Hypothalamus (tissue), 51 donors: ENCODE results near the gene CCDC122.

Source experiments
- DNase-seq, 51 donors: peaks; one replicate each; lab custom pipeline; 2025; lab: John Stamatoyannopoulos, UW

CCDC122 gene

DNA sequence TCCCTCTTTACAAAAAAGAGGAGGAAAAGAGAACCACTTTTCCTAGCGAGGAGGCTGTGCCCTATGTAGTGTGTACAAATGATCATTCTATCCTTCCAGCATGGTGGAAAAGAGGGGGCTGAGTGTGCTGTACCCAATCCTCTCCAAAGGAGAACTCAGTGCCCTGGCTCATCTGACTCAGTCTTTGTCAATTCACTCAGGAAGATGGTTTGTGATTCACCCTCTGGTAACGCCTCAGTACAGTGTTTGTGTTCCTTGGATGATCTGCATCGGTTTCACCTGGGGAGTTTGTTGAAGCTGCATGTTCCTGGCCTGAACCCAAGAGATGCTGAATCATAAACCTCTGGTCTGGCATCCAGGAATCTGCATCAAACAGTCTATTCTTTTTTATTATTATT lies 74.5 kb downstream of the CCDC122 start:
- DNase-seq = peak in 15 of 51 donors; percentile 13 to 84 (median 24)

DNA sequence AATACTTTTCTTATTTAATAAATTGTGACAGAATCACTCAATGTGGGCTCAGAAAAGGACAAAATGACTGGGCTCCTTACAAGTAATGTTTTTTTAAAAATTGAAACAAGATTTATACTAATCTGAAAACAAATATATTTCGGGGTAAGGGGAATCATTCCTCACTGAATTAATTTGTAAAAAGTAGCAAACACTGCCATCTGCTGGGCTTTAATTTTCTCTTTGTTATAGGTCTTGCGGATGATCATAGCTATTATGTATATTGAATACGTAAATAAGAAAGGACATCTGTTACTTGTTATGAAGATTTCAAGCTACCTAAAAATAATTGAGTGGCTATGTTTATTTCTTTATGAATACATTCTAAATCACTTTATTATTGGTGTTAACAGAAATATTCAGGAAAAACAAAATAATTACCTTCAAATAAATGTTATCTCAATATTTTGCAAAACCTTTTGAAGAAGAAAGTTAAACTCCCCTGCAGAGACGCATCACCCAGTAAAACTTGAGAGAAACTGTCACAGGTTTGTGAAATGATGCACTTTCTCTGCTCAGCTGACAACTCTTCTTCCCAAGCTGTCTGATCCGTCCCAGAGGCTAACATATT lies 75.0 kb downstream of the CCDC122 start:
- peak in 4 of 51 donors; percentile 14 to 84 (median 38) for DNase-seq

DNA sequence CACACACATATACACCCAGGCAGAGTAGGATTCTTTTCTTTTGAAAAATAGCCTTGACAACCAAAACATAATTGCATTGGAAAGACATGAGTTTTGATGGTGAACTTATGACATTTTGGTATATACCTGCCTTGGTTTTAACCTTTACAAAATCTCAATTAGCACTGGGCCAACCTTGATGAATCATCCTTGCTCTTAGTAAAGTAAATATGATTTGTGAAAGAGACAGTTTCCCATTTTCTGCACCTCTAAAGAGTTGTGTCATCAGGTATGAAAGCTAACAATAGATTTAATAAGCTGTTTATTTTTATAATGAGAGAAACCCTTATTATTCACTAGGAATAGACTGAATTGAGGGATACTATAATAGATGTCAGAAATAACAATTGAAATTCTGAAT lies 77.0 kb downstream of the CCDC122 start:
- no peak for DNase-seq

DNA sequence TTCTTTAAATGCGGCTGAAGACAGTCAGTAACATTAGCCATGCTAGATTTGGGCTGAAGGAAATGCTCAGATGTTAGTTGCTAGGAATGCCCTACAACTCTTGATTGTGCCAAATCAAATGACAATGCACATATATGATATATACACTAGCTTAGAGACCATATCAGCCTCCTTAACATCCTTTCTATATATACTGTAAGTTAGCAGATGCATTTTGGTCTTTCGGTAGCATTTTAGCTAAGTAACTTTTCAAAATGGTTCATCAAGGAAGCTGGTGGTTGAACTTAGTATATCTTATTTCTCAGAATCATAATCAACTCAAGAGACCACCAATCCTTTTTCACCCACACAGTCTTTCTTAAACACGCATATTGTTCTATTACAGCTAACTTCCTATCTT lies 78.7 kb downstream of the CCDC122 start:
- no peak for DNase-seq

DNA sequence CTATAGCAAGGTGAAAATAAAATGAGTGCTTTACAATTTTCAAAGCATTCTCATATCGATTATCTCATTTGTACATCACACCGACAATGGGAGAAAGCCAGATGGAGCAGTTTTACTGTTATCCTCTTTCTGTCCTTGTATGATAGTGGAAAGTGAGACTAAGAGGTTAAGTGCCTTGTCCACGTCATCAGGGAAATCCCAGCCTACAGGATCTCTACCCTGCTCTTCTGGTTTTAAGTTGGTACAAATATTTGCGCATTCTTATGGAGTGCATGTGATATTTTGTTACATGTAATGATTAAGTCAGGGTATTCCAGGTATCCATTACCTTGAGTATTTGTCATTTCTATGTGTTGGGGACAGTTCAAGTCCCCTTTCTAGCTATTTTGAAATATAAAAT lies 80.3 kb downstream of the CCDC122 start:
- no peak for DNase-seq

DNA sequence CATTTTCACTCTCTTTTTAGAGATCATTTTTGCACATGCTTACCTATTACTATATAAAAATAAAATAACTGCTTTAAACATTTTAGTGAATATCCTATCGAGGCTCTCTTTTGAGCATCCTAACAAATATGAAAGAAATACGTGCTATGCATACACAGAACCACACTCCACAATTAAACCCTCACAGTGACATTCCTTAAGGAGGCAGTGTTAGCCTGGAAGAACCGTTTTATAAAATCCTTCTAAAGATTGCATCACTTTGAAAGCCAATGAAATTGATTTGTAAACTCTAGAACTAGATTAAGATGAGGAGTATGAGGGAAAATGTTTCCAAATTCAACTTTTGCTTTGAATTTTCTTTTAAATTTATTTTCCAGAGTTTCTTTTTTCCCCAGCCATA lies 81.7 kb downstream of the CCDC122 start:
- DNase-seq = peak in 1 of 51 donors; percentile 36

DNA sequence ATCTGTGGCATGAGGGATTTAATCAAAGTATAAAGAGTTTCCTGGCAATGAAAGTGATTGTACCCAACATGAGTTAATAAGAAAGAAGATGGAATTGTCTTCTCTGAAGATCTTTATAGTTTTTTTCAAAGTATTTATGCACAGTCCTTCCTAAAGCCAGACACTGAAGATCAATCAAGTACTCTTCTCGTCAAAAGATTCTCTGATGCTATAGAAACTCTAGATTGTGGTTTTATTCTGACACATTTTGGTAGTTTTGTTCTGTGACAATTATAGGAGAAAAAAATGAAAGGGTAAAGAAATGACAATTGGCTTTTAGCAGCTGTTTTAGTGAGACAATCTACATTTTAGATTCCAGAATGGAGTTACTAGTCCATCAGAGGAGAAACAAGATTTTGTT lies 82.4 kb downstream of the CCDC122 start:
- DNase-seq = no peak

DNA sequence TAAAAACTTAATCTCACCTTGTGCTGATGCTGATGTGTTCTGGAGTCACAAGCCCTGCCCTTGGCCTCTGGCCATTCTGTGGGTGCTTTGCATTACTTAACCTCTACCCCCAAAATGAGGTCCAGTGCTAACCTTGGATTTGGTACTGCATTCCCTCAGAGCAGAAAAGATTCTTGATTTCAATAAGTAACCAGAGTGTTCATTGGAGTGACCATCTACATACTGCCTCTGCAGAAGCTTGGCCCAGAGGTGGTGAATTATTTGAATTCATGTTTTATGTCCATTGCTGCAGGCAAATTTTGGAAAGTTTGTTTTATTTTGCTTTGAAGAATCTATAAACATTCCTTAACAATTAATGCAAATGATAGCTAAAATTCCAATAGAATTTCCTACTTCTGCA lies 85.1 kb downstream of the CCDC122 start:
- DNase-seq = no peak

DNA sequence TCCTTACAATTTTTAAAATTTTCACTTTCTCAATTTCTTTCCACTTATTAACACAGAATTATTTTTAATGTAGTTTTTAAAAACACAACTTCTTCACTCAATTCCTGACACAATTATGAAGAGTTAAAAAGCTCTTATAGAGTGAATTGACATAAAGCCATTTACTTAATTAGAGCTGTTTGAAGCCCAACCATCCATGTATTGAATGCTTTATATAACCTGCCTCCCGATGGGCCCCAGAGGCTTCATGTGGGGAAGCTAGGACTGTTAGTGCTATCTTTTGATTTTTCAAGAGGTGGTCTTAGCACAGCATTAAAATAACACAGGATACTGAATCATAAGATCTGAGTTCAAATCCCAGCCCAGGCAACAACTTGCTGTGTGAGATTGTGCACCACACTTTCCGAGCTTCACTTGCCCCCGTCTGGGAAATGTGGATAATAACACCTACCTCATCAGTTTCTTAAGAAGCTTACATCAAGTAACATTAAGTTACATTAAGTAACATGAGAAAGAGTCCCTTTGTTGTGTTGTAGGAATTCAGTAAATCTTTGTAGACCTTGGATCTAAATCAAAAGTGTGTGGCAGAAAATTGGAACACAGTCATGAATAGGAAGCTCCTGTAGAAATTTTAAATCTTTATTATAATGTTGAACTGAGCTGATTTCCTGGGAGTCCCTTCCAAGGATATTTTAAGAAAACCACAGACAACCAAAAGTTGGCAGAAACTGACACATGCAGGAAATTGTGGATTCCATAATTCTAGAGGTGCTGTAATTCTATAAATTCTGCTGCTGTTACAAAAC lies 87.3 kb downstream of the CCDC122 start:
- no peak for DNase-seq

DNA sequence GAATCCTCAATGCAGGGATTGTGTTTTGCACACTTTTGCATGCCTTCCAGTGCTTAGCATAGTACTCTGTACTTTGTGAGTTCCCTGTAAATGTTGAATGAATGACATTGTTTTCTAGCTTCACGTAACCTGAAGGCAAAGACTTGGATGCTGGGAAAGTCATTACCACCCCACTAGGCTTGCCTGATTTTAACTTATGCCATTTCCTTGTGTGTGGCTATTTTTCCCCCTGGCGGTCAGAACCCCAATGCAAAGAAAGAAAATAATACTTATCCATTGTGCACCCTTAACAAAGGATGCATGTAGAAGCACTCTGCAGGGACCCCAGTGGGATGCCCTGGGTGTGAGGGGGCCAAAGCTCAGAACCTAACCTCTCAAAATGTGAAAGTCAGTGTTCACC lies 91.5 kb downstream of the CCDC122 start:
- peak in 11 of 51 donors; percentile 11 to 57 (median 21) for DNase-seq

DNA sequence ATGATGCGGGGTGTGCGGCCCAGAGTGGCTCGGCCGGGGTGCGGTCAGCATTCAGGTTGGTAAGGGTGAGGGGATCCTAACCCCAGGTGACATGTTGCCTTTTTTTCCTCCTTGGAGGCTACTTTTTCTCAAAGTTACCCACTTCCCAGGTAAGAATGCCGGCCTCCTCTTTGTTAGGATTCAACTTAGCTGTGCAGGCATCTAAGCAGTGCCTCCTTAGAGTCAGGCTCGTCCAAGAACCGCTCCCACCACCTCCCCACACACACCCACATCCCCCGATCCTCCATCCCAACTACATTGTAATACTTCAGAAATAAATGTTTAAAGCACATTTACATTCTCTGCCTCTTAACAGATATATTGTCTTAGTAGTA lies 92.0 kb downstream of the CCDC122 start:
- DNase-seq = peak in 1 of 51 donors; percentile 47

DNA sequence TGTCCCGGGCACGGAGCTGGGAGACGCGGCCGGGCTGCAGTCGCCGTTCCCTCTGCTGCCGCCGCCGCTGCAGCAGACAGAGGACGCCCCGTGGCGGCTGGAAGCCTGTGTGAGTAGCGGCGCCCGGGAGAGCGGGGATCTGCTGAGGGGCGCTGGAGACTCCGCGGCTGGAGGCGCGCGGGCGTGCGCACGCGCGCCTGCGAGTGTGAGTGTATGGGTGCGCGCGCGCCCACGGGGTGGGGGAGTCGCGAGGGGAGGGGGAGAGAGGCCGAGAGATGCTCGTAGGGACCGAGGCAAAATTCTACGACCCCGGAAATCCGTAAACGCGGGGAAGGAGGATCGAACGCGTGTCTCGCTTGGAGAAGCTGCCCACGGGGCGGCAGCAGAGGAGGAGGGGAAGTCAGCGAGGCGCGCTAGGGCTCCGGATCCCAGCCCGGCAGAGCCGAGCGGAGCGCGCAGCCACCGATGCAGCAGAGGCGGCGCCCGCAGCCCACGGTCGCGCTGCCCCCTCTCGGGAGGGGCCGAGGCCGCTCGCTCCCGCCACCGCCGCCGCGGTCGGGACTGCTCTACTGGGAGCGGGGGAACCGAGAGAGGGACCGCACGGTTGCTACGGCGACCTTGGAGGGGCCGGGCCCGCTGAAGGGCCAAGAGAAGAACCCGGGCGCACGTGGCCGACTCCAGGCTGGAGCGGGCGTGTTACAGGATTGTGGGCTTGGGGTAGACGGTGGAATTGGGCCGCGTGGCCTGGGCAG lies 92.6 kb downstream of the CCDC122 start, which contains the start of gene ENOX1:
TSS of gene ENOX1 (minus strand) at position 207 of the 752 bp plus-strand sequence.
- peak; percentile 25 to 96 (median 81) for DNase-seq

DNA sequence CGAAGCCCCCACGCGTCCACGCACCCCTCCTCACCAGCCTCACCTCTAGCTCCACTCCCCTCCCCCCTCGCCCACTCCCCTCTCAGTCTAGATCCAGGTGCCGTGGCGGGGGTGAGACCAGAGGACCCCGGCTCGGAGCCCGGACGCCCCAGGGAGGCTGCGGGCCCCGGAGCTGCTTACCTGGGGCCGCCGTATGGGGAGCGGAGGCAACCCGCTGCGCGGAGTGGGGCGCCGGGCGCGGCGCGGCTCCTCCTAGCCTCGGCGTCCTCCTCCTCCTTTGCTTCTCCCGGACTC lies 93.1 kb downstream of the CCDC122 start:
- no peak for DNase-seq
